Measurements from ENCODE around the gene C13orf42. TPM values are rescaled to one million over a fixed set of nuclear protein-coding genes. Genes with fewer than 3 reads are reported as not detected.

The C13orf42 gene
- total RNA-seq = not detected in 2 replicates

DNA sequence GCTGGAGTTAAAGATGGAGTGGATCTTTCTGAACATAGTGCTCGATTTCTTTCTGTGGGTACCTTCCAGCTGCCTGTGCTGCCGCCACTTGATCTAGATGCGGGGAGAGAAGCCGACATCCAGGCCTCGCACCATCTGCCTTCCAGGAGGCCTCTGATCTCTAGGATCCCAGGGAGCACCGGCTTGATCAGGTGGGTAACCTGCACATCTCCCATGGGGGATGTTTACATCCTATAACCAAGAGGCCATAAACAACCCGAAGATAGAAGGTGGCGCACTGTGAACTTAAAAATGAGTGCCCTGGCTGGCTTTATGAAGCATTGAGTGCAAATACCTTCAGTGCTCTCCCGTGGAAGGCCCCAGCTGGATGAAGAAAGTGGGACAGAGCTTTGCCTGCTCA is at the start of gene C13orf42:
Gene C13orf42, minus strand, starts transcription at position 101 of the 400 bp plus-strand sequence. Its CDS starts 65 bp downstream, at position 36.

Other genes with a start within 250 kb of the C13orf42 start
- gene RNASEH2B, start 201.5 kb downstream of the C13orf42 start, total RNA-seq = 21.7 and 26.7 TPM in 2 replicates
- 0.25 and 0.33 TPM in 2 replicates for gene FAM124A, start 111.1 kb upstream of the C13orf42 start, total RNA-seq
- not detected in 2 replicates for gene SERPINE3, start 228.4 kb upstream of the C13orf42 start, total RNA-seq

Measured in mesangial cell (primary cell).